GM18520 (cell line): Measurements from ENCODE around the gene PRSS38.

Source experiments
- ATAC-seq: cut with Tn5 transposase; IDR thresholded peaks from one replicate; pipeline ENCODE4 v1.9.1; 2021; ENCODE audit not compliant: unreplicated experiment

PRSS38 gene

GRCh38 chr1:227884370-227885134 is 69.1 kb downstream of the PRSS38 start:
- no peak for ATAC-seq

- no peak for ATAC-seq
Observed at GRCh38 chr1:227885135-227885647, 69.7 kb downstream of the PRSS38 start.

- ATAC-seq = no peak
Observed at GRCh38 chr1:227885648-227886502, 70.4 kb downstream of the PRSS38 start.

- no peak for ATAC-seq
Observed at GRCh38 chr1:227886503-227886961, 71.1 kb downstream of the PRSS38 start.

- no peak for ATAC-seq
Observed at GRCh38 chr1:227886993-227887696, 71.7 kb downstream of the PRSS38 start.

GRCh38 chr1:227887697-227888403 is 72.4 kb downstream of the PRSS38 start:
- no peak for ATAC-seq

- no peak for ATAC-seq
Observed at GRCh38 chr1:227888404-227889046, 73.0 kb downstream of the PRSS38 start.

- no peak for ATAC-seq
Observed at GRCh38 chr1:227889047-227889862, 73.8 kb downstream of the PRSS38 start.

GRCh38 chr1:227889863-227890405 is 74.5 kb downstream of the PRSS38 start:
- ATAC-seq = no peak

- ATAC-seq = no peak
Observed at GRCh38 chr1:227890451-227891222, 75.2 kb downstream of the PRSS38 start.

- ATAC-seq = no peak
Observed at GRCh38 chr1:227891223-227891954, 75.9 kb downstream of the PRSS38 start.

GRCh38 chr1:227891955-227892488 is 76.5 kb downstream of the PRSS38 start:
- ATAC-seq = no peak

- no peak for ATAC-seq
Observed at GRCh38 chr1:227892489-227893299, 77.2 kb downstream of the PRSS38 start.

- ATAC-seq = no peak
Observed at GRCh38 chr1:227893300-227893948, 77.9 kb downstream of the PRSS38 start.

- ATAC-seq = no peak
Observed at GRCh38 chr1:227893949-227894721, 78.7 kb downstream of the PRSS38 start.
